ENCODE data around the gene MAB21L3.

Gene MAB21L3

GRCh38 chr1:116111524-116112021, 374 bp downstream of the MAB21L3 start:
- peak; percentile 21 for DNase-seq (ENCODE audit: low read depth)

- DNase-seq (ENCODE audit: low read depth): no peak
Measured at GRCh38 chr1:116112388-116113140, 1.4 kb downstream of the MAB21L3 start.

GRCh38 chr1:116113615-116114014, 2.4 kb downstream of the MAB21L3 start:
- no peak for DNase-seq (ENCODE audit: low read depth)

- peak; percentile 48 for DNase-seq (ENCODE audit: low read depth)
Measured at GRCh38 chr1:116115476-116116439, 4.6 kb downstream of the MAB21L3 start.

GRCh38 chr1:116118471-116118870, 7.3 kb downstream of the MAB21L3 start:
- no peak for DNase-seq (ENCODE audit: low read depth)

- DNase-seq (ENCODE audit: low read depth): no peak
Measured at GRCh38 chr1:116119876-116120275, 8.7 kb downstream of the MAB21L3 start.

- DNase-seq (ENCODE audit: low read depth): peak; percentile 70
Measured at GRCh38 chr1:116122955-116123757, 12.0 kb downstream of the MAB21L3 start.

GRCh38 chr1:116123837-116124533, 12.8 kb downstream of the MAB21L3 start:
- DNase-seq (ENCODE audit: low read depth): no peak

- no peak for DNase-seq (ENCODE audit: low read depth)
Measured at GRCh38 chr1:116125758-116126157, 14.6 kb downstream of the MAB21L3 start.

GRCh38 chr1:116126281-116126680, 15.1 kb downstream of the MAB21L3 start:
- DNase-seq (ENCODE audit: low read depth): no peak

- DNase-seq (ENCODE audit: low read depth): peak; percentile 31
Measured at GRCh38 chr1:116127123-116127847, 16.1 kb downstream of the MAB21L3 start.

GRCh38 chr1:116127848-116128540, 16.8 kb downstream of the MAB21L3 start:
- DNase-seq (ENCODE audit: low read depth): no peak

- DNase-seq (ENCODE audit: low read depth): no peak
Measured at GRCh38 chr1:116128664-116129063, 17.5 kb downstream of the MAB21L3 start.

- DNase-seq (ENCODE audit: low read depth): no peak
Measured at GRCh38 chr1:116129537-116129936, 18.3 kb downstream of the MAB21L3 start.

- no peak for DNase-seq (ENCODE audit: low read depth)
Measured at GRCh38 chr1:116130356-116130755, 19.2 kb downstream of the MAB21L3 start.

- no peak for DNase-seq (ENCODE audit: low read depth)
Measured at GRCh38 chr1:116131170-116131569, 20.0 kb downstream of the MAB21L3 start.

GRCh38 chr1:116131866-116132605, 20.8 kb downstream of the MAB21L3 start:
- DNase-seq (ENCODE audit: low read depth): no peak

- no peak for DNase-seq (ENCODE audit: low read depth)
Measured at GRCh38 chr1:116133696-116134475, 22.7 kb downstream of the MAB21L3 start.

GRCh38 chr1:116134476-116134773, 23.2 kb downstream of the MAB21L3 start:
- DNase-seq (ENCODE audit: low read depth): no peak
